ENCODE data around the gene COX8A.

Gene COX8A

GRCh38 chr11:64015935-64016845 lies 41.8 kb downstream of the COX8A start:
- Histone ChIP-seq H3K27me3 (ENCODE audit: low read depth, low read length) (no peaks in the 10 kb centered on the region), H3K4me3 (ENCODE audit: low read depth in 1 of 2, low read length in 2 of 2) (no peak overlapping the region), H3K9me3 (ENCODE audit: control insufficient read depth in 1 of 2, low read length in 2 of 2) (no peaks in the 10 kb centered on the region), H3K36me3 (ENCODE audit: control insufficient read depth in 1 of 2, insufficient read depth in 2 of 2, low read length in 2 of 2) (no peaks in the 10 kb centered on the region), H3K27ac (ENCODE audit: low read length) (no peak overlapping the region), H3K4me1 (ENCODE audit: control insufficient read depth in 1 of 2, insufficient read depth in 2 of 2, low read length in 2 of 2) (no peaks in the 10 kb centered on the region)

- Histone ChIP-seq H3K36me3 (ENCODE audit: control insufficient read depth in 1 of 2, insufficient read depth in 2 of 2, low read length in 2 of 2) (no peaks in the 10 kb centered on the region), H3K27ac (ENCODE audit: low read length) (no peak overlapping the region), H3K4me3 (ENCODE audit: low read depth in 1 of 2, low read length in 2 of 2) (no peak overlapping the region), H3K9me3 (ENCODE audit: control insufficient read depth in 1 of 2, low read length in 2 of 2) (no peaks in the 10 kb centered on the region), H3K27me3 (ENCODE audit: low read depth, low read length) (no peaks in the 10 kb centered on the region), H3K4me1 (ENCODE audit: control insufficient read depth in 1 of 2, insufficient read depth in 2 of 2, low read length in 2 of 2) (no peaks in the 10 kb centered on the region)
Measured at GRCh38 chr11:64017945-64018224, 43.5 kb downstream of the COX8A start.

- Histone ChIP-seq H3K27ac (ENCODE audit: low read length) (no peak overlapping the region), H3K4me1 (ENCODE audit: control insufficient read depth in 1 of 2, insufficient read depth in 2 of 2, low read length in 2 of 2) (no peaks in the 10 kb centered on the region), H3K27me3 (ENCODE audit: low read depth, low read length) (no peaks in the 10 kb centered on the region), H3K9me3 (ENCODE audit: control insufficient read depth in 1 of 2, low read length in 2 of 2) (no peaks in the 10 kb centered on the region), H3K4me3 (ENCODE audit: low read depth in 1 of 2, low read length in 2 of 2) (no peak overlapping the region), H3K36me3 (ENCODE audit: control insufficient read depth in 1 of 2, insufficient read depth in 2 of 2, low read length in 2 of 2) (no peaks in the 10 kb centered on the region)
Measured at GRCh38 chr11:64018310-64018709, 43.9 kb downstream of the COX8A start.

GRCh38 chr11:64019106-64020037 lies 45.0 kb downstream of the COX8A start:
- no peak overlapping the region for H3K27ac ChIP-seq (ENCODE audit: low read length)
- H3K4me3 ChIP-seq (ENCODE audit: low read depth in 1 of 2, low read length in 2 of 2) = no peak overlapping the region
- no peaks in the 10 kb centered on the region for H3K27me3 ChIP-seq (ENCODE audit: low read depth, low read length)
- no peaks in the 10 kb centered on the region for H3K36me3 ChIP-seq (ENCODE audit: control insufficient read depth in 1 of 2, insufficient read depth in 2 of 2, low read length in 2 of 2)
- H3K4me1 ChIP-seq (ENCODE audit: control insufficient read depth in 1 of 2, insufficient read depth in 2 of 2, low read length in 2 of 2) = no peaks in the 10 kb centered on the region
- no peaks in the 10 kb centered on the region for H3K9me3 ChIP-seq (ENCODE audit: control insufficient read depth in 1 of 2, low read length in 2 of 2)

GRCh38 chr11:64020976-64021756 lies 46.7 kb downstream of the COX8A start:
- no peak overlapping the region for H3K4me3 ChIP-seq (ENCODE audit: low read depth in 1 of 2, low read length in 2 of 2)
- H3K9me3 ChIP-seq (ENCODE audit: control insufficient read depth in 1 of 2, low read length in 2 of 2) = no peaks in the 10 kb centered on the region
- H3K4me1 ChIP-seq (ENCODE audit: control insufficient read depth in 1 of 2, insufficient read depth in 2 of 2, low read length in 2 of 2) = no peaks in the 10 kb centered on the region
- no peak overlapping the region for H3K27ac ChIP-seq (ENCODE audit: low read length)
- no peaks in the 10 kb centered on the region for H3K27me3 ChIP-seq (ENCODE audit: low read depth, low read length)
- no peaks in the 10 kb centered on the region for H3K36me3 ChIP-seq (ENCODE audit: control insufficient read depth in 1 of 2, insufficient read depth in 2 of 2, low read length in 2 of 2)

GRCh38 chr11:64021757-64022093 lies 47.3 kb downstream of the COX8A start:
- no peak overlapping the region for H3K4me3 ChIP-seq (ENCODE audit: low read depth in 1 of 2, low read length in 2 of 2)
- no peaks in the 10 kb centered on the region for H3K4me1 ChIP-seq (ENCODE audit: control insufficient read depth in 1 of 2, insufficient read depth in 2 of 2, low read length in 2 of 2)
- no peaks in the 10 kb centered on the region for H3K27me3 ChIP-seq (ENCODE audit: low read depth, low read length)
- H3K27ac ChIP-seq (ENCODE audit: low read length) = no peak overlapping the region
- no peaks in the 10 kb centered on the region for H3K9me3 ChIP-seq (ENCODE audit: control insufficient read depth in 1 of 2, low read length in 2 of 2)
- H3K36me3 ChIP-seq (ENCODE audit: control insufficient read depth in 1 of 2, insufficient read depth in 2 of 2, low read length in 2 of 2) = no peaks in the 10 kb centered on the region

GRCh38 chr11:64022125-64022784 lies 47.8 kb downstream of the COX8A start:
- H3K27me3 ChIP-seq (ENCODE audit: low read depth, low read length) = no peaks in the 10 kb centered on the region
- no peaks in the 10 kb centered on the region for H3K36me3 ChIP-seq (ENCODE audit: control insufficient read depth in 1 of 2, insufficient read depth in 2 of 2, low read length in 2 of 2)
- no peak overlapping the region for H3K4me3 ChIP-seq (ENCODE audit: low read depth in 1 of 2, low read length in 2 of 2)
- H3K27ac ChIP-seq (ENCODE audit: low read length) = no peak overlapping the region
- no peaks in the 10 kb centered on the region for H3K4me1 ChIP-seq (ENCODE audit: control insufficient read depth in 1 of 2, insufficient read depth in 2 of 2, low read length in 2 of 2)
- no peaks in the 10 kb centered on the region for H3K9me3 ChIP-seq (ENCODE audit: control insufficient read depth in 1 of 2, low read length in 2 of 2)

- H3K4me3 ChIP-seq (ENCODE audit: low read depth in 1 of 2, low read length in 2 of 2) = no peak overlapping the region
- H3K9me3 ChIP-seq (ENCODE audit: control insufficient read depth in 1 of 2, low read length in 2 of 2) = no peaks in the 10 kb centered on the region
- H3K4me1 ChIP-seq (ENCODE audit: control insufficient read depth in 1 of 2, insufficient read depth in 2 of 2, low read length in 2 of 2) = peaks cover 0 to 8% of the 10 kb centered on the region in 2 donors
- H3K27ac ChIP-seq (ENCODE audit: low read length) = no peak overlapping the region
- H3K36me3 ChIP-seq (ENCODE audit: control insufficient read depth in 1 of 2, insufficient read depth in 2 of 2, low read length in 2 of 2) = no peaks in the 10 kb centered on the region
- H3K27me3 ChIP-seq (ENCODE audit: low read depth, low read length) = no peaks in the 10 kb centered on the region
Measured at GRCh38 chr11:64023712-64024710, 49.6 kb downstream of the COX8A start.

- Histone ChIP-seq H3K9me3 (ENCODE audit: control insufficient read depth in 1 of 2, low read length in 2 of 2) (no peaks in the 10 kb centered on the region), H3K27ac (ENCODE audit: low read length) (no peak overlapping the region), H3K27me3 (ENCODE audit: low read depth, low read length) (no peaks in the 10 kb centered on the region), H3K36me3 (ENCODE audit: control insufficient read depth in 1 of 2, insufficient read depth in 2 of 2, low read length in 2 of 2) (no peaks in the 10 kb centered on the region), H3K4me1 (ENCODE audit: control insufficient read depth in 1 of 2, insufficient read depth in 2 of 2, low read length in 2 of 2) (peaks cover 0 to 8% of the 10 kb centered on the region in 2 donors), H3K4me3 (ENCODE audit: low read depth in 1 of 2, low read length in 2 of 2) (no peak overlapping the region)
Measured at GRCh38 chr11:64025205-64025604, 50.8 kb downstream of the COX8A start.
